M059J (cell line): ENCODE data around the gene FRMD3. TPM values are rescaled to one million over a fixed set of nuclear protein-coding genes. Genes with fewer than 3 reads are reported as not detected.
A peak's percentile ranks its signal among the peaks of the same experiment; 100 is the strongest.
"Not testable (repeated sequence)": the region's sequence is repeated elsewhere in the genome, so short reads cannot be mapped to it uniquely, and the experiment has no call there.

Source experiments
- DNase-seq: peaks from one replicate; pipeline ENCODE4 v3.0.0-alpha.2; 2012; ENCODE audit warnings: low read depth
- total RNA-seq: library from RNA; depleted of rRNA; stranded (reverse); fragments of >200 nt; shearing (Covaris generic); gene quantifications from 2 replicates; pipeline ENCODE4 v1.2.3, GENCODE V29; 2014

FRMD3 gene
- total RNA-seq, 1 experiment from 2014 or later = 5.0 TPM

DNA sequence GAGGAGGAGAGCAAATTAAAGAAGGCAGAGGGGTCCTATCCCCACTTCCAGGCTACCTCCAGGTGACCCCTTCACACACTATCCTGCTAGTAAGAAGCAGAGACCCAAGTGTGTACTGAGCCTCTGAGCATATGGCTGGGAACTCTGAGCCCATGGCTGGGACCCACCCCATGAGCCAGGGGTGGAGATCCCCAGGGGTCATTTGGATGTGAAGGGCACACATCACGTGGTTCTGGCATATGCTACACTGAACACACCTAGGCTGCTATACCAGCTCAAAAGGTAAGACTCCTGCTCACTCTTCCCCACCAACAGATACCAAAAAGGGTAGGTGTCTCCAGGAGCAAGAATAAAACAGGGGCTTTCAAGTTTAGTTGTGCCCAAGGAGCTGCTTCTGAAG is 149.9 kb downstream of the FRMD3 start:
- no peak for DNase-seq

DNA sequence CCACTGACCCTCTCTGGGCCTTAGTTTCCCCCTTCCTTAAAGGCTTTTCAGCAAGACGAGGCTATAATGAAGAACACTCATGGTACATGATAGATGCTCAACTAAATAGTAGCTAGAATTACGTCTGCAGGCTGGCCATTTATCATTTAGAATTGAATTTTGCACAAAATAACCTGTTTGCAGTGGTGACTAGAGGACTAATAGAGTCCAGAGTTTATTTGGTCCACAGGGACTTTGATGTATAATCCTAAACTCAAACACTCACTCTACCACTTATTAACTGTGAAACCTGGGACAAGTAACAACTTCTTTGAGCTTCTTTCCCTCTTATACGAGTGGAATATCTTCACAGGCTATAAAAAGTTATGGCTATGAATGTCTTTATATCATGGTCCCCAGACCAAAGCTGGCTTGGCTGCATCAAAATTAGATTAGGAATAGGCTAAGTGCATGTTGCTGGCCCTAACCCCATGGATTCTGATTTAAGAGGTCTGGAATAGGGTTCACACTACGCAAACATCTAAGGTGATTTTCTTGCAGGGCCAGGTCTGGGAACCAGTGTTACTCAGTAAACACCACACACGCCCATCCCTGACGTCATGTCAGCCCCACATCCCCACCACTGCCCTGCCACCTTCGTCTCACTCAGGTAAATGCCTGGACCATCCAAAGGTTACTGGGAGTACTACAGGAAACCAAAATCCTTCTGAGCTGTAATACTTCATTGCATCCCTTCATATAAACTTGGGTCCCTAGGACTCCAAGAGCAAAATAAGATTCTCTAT is 150.6 kb downstream of the FRMD3 start:
- no peak for DNase-seq

DNA sequence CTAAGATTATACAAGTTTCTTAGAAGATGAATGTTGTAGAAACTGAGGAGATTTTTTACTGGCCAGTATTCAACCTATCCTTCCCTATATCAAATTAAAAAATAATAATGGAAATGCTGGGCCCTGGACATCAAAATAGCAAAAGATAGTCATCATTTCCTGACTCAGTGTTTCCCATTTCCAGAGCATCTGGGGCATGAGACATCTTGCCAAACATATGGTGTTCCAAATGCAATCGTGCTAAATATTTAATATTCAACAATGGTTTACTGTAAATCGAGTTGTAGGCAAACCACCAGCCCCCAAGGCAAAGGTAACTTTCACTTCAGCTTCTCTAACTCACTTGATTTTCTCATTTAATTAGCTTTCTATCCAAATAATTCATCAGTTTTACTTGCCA is 152.9 kb downstream of the FRMD3 start:
- peak; percentile 7 for DNase-seq

DNA sequence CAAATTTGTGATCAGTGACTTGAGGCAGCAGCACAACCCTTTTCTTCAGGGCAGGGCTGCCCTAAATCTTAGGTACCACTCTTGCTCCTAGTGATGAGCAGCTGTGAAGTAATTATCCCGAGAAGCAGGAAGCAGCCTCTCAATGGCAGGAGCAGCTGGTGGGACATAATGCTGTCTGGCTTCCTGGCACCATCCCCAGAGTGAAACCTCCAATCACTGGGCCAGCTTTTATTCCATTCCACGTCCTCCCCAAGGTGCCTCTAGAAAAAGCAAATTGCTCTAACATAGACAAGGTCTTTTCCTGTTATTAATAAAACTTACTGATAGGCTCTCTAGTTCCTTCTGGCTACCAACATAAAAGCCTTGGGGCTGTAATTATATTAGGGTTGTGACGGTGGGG is 154.0 kb downstream of the FRMD3 start:
- DNase-seq = no peak

DNA sequence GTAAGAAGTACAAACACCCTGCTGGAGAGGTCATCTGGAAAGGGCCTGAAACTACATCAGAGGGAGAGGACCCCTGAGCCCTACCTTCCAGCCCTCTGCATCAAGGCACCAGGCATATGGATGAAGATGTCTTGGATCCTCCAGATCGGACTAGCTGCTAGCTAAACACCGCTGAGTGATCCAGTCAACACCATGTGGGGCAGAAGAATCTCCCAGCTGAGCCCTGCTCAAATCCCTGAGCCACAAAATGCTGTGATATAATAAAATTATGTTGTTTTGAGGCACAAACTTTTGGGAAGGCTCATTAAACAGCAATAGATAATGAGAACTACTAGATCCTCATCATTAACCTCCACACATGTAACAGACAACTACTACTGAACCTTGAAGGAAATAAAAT is 155.2 kb downstream of the FRMD3 start:
- no peak for DNase-seq

DNA sequence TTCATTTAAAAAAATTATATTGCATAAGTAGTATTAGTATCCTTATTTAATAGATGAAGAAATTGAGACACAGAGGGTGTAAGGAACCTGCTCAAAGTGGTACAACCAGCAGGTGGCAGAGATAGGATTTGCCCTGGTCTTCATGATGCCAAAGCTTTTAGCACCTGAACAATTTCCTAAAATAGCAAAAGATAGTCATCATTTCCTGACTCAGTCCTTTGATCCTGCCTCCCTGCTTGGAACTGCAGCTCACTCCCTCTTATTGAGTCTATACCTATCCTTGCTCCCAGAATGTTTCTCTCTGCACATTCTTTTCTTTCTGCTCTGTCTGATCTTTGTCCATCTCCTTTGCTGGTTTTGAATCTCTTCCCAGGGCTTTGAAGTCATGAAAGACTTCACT is 155.8 kb downstream of the FRMD3 start:
- peak; percentile 28 for DNase-seq

DNA sequence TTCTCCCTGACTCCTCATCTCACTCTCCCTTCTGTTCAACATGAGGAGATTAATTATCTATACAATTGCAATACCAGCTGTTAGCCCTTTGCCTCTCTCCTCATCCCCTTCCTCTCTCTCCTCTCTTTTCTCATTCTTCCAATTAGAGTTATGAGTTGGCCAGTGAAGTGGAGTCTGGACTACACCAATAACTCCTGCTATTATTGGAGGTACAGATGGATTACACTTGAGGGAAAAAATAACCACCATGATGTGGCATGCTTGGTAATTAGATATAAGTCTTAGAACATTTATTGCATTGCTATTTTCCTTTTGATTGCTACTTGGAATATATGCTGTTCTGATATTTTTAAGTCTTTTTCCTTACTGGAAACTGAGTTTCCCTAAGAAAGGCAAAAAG is 159.2 kb downstream of the FRMD3 start:
- DNase-seq = no peak

DNA sequence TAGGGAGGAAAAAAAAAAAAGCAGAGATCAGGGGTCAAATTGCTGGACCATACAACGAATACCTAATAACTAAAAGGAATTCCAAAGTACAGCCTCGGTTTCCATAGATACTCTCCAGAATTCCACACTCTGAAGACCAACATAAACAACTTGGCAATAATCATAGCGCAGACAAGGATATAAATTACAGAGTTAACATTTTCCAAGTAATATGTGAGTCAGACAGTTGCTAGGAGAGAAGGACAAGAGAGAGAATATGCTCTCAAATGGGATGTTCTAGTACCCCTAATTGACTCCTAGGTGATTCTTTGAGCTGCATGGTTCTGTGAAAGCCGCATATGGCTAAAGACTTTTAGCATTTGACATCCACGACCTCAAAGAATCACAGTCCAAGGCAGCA is 165.2 kb downstream of the FRMD3 start:
- peak; percentile 12 for DNase-seq

DNA sequence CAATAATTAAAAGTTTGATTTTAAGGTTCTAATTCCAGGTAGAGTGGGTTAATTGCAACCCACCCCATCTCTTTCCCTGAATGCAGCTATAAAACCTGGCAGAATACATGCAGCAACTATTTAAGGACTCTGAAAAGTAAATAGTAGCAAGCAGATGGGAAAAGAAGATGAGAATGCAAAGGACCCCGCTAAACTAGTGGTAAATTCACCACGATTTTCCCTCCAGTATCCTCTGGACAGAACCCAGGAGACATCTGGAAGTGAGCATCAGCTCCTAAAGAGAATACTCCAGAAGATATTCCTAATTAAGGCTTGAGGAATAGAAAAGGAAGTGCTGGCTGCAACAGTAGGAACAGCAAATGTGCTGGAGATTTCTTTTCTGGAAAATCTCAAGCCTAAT is 170.9 kb downstream of the FRMD3 start:
- no peak for DNase-seq

DNA sequence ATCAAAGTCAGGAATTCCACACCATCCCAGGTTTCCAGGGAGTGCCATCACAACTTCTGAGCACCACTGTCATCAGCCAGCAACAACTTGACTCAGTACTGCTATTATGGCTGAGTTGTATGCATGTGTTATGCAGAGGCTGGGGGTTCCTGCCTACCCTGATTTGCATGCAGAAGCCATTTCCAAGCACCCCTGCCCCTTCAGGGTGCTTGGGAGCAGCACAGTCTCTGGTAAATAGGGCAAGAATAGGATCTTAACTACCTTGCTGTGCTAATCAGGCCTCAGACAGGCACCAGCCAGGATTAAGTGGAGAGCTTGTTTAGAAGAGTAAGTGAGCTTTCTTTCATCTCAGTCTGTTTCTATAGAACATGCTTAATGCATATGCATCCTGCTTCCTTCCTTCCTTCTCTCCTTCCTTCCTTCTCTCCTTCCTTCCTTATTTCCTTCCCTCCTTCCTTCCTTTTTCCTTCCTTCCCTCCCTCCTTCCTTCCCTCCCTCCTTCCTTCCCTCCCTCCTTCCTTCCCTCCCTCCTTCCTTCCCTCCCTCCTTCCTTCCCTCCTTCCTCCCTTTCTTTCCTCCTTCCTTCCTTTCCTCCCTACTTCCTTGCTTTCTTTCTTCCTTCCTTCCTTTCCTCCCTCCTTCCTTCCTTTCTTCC is 175.7 kb downstream of the FRMD3 start:
- DNase-seq = no peak

DNA sequence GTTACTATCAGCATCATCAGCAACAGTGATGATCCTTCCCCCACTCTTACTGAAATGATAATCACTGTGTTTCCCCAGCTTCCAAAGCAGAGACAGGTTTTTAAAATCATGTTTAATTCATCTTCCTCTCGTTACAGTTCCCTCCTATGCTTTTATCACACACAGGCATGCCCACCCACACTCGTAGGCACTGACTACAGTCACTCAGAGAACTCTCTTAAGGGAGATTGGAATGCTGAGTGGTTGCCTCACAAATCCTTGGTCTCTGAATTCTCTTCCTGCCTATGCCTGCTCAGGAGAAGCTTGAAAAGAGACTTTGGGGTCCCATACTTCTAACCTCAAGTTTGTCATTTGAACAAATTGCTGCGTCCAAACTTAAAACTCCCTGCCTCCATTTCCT is 179.2 kb downstream of the FRMD3 start:
- no peak for DNase-seq

DNA sequence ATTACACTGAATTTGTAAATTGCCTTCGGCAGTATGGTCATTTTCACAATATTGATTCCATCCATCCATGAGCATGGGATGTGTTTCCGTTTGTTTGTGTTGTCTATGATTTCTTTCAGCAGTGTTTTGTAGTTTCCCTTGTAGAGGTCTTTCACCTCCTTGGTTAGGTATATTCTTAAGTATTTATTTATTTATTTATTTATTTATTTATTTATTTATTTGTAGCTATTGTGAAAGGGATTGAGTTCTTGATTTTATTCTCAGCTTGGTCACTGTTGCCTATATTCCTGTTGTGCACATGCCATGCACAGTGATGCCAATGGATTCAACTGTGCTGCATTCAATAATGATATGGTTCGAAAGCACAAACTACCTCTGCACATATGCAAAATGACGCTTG is 179.7 kb downstream of the FRMD3 start:
- DNase-seq = not testable (repeated sequence)

DNA sequence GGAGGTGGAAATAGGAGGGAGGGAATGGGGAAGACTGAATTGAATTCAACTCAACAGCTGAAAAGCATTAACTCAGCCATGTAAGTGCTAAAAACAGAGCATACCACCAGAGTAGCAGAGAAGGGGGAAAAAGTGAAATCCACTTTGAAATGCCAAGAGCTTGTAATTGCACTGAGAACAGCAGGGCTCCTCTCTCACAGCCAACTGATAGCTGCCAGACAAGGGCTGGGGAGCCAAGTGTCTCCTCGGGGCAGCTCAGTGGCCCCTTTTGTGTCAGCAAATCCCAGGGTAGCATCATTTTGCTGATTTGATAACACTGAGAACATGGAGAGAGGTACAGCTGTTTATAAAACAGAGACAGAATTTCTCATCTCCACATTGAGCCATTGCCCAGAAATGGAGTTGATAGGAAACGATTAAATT is 182.5 kb downstream of the FRMD3 start:
- no peak for DNase-seq

DNA sequence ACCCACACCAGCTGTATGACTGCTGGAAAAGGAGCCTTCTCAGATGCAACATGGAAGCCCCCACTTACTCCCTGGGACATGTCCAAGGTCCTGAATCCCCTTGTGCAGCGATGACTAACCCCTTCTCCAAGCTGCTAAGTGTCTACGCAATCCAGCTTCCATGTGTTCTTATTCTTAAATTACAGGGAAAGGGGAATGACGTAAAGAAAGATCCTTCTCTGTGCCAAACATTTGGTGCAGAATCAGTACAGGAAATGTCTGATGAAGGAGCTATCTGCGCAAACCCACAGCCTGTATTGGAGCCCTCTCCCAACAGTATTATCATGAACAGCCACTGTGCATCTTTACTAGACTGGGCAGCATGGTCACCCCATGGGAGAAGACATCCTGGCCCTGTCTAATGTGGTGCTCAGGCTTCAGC is 183.2 kb downstream of the FRMD3 start:
- DNase-seq = peak; percentile 42

DNA sequence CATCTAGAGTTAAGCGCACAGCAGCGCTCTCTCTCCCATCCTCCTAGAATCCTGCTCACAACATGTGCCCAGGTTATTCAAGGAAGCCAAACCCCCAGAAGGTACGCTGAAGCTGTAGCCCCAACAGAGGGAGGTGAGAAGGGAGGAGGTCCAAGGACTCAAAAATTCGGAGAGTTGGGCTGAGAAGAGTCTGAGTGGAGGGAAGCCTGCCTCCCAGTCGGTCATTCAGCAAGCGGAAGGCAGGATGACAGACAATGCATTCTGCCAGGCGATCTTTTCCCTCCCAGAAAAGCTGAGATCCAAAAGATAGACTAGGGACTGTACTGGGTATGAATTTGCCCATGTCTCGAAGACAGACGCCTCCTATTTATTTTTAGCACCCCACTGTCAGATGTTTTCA is 189.2 kb downstream of the FRMD3 start:
- no peak for DNase-seq

DNA sequence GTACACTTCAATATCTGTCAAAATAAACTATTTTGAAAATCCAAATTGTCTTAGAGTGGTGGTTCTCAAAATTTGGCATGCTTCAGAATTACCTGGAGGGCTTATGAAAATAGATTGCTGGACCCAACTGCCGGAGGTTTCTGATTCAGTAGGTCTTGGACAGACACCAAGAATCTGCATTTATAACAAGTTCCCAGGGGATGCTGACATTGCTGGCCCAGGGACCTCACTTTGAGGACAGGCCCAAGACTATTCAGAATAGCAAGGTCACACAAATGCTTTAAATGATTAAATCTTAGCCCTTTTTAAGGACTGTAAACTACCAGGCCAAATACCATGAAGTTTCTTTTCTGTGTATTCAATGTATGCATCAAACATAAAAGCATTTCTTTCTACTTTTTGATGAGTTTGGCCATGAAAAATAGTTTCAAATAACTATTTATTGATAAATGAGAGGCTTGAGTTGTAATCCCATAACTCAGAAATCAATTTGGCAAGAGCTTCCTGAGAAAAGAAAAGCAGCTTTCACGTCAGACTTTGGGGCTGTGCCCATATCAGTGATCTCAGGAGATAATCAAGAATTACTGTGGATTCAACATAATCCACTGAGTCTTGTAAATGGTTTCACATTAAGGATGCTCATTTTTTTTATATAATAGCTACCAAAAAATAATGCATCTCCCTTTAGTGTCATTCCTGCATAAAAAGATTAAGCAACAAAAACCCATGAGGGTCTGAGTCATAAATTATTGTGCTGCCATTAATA is 191.4 kb downstream of the FRMD3 start:
- no peak for DNase-seq

DNA sequence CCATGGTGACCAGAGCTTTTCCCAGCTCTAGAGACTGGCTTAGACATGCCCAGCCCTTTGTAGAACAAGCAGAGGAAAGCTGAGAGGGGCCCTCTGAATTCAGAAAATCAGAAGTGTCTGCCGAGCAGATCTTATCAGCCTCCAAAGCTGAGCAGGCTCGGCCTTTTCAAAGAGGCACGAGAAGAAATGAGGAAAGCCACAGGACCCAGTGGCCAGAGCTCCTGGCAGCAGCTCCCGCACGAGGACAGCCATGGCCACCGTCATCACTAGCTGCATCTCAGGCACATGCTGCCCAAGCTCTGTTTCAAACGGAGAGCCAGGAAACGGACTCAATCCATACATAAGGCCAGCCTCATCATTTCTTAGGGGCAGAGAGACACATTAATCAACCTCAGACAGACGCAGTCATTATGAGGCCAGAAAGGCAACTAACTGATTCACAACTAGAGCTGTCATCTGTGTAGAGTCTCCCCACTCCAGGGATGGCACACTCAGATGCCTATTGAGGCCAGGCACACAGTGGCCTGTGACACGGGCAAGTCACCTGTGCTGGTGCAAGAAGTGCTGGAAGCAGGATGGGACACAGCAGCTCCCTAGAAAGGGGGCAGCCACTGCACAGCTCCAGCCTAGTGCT is 194.7 kb downstream of the FRMD3 start:
- DNase-seq = no peak

DNA sequence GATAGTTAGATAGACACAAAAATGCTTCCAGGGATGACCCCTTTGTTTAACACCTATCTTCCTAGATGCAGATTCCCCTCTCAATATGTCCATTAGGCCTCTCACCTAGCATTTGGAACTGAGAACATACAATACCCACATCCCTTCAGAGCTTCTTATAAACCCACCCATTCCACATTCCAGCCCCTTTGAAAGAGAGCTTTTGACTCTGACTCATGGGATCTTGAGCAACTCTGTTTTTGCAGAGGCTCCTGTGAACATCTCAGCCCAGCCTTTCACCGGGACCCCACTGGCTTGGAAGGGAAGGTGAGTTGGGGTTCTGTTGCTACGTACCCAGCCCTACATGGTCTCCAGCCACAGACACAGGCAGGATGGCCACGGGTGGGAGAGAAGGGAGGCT is 195.5 kb downstream of the FRMD3 start:
- no peak for DNase-seq

DNA sequence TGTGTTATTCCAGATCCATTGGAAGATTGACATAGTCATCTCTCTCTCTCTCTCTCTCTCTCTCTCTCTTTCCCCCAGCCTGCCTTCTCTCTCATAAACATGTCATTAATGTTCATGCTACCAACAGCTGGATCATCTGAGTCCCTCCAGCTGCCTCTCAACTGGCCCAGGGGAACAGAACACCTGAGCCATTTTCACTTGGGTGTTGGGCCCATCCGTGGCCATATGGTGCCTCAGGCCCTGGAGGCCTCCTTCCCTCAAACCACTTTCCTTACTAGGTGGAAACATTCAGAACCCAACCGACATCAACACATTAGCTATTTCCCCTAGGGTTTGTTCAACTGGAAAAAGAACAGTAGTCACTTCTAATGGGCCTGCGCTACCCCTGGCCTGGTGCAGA is 196.2 kb downstream of the FRMD3 start:
- no peak for DNase-seq

DNA sequence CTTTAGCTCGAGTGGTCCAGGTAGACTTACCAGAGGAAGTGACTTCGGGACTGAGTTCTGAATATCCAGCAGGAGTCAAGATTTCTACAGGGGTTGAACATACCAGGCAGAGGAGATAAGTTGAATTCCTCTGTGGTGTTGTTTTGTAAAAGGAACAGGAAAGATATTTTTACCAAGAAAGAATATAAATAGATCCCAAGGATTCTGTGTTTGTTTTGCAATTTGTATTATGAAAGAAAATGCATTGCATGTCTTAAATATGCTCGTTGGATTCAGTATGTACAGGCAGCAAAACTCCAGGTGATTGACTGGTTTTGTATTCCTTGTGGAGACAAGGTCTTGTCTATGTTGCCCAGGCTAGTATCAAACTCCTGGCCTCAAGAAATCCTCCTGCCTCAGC is 197.8 kb downstream of the FRMD3 start:
- no peak for DNase-seq

DNA sequence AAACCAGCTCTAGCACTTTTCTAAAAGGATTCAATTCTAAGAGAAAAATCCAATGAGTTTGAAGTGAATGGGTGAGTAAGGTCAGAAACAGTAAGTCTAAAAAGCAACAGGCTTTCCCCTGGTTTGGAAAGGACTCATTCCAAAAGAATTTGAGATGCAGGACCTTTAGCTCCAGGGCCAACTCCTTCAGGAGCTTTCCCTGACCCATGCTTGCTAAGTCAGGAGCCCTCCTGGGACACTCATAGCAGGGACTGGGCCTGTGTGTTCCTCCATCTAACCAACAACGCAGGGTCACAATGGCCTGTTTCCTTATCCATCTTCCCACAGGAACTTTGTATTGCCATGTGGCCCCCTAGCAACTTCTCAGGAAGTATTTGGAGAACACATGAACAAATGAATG is 198.8 kb downstream of the FRMD3 start:
- DNase-seq = peak; percentile 72

DNA sequence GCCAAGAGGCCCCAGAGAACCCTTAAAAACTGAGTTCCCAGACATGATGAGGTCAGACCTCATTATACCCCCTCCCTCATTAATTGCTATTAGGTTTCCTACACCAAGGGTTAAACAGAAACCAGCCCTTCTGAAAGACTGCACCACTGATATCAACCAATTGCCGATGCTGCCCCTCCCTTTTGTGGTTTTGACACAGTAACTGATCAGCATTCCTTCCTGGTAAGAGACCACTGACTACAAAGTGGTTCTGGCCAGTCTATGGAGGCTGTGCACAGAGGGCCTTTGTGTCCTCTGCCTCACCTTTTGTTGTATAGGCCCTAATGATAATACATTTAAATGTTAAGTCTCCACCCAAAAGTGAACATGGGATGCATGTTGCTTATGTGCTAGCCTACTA is 201.5 kb downstream of the FRMD3 start:
- DNase-seq = peak; percentile 7
